Ascending aorta (tissue), 2 donors: Measurements from ENCODE around the gene C10orf90. TPM values are rescaled to one million over a fixed set of nuclear protein-coding genes. Genes with fewer than 3 reads are reported as not detected.

Source experiments
- DNase-seq, 2 donors: peaks; one replicate each; pipeline ENCODE4 v3.0.0-alpha.2; 2019; ENCODE audit warnings: low spot score in 2 of 2
- H3K27ac ChIP-seq, 2 donors: fragments of 200-600 bp; sonication (generic); one replicate each; pipeline ENCODE4 v1.5.1; 2016 to 2017; ENCODE audit warnings: mild to moderate bottlenecking in 1 of 2
- H3K27me3 ChIP-seq: fragments of 200-600 bp; sonication (generic); one replicate; pipeline ENCODE4 v1.5.1; 2017
- H3K36me3 ChIP-seq, 2 donors: fragments of 200-600 bp; sonication (generic); one replicate each; pipeline ENCODE4 v1.5.1; 2016
- H3K4me1 ChIP-seq, 2 donors: fragments of 200-600 bp; sonication (generic); one replicate each; pipeline ENCODE4 v1.5.1; 2016 to 2017; ENCODE audit warnings: mild to moderate bottlenecking in 1 of 2
- H3K4me3 ChIP-seq, 2 donors: fragments of 200-600 bp; sonication (generic); one replicate each; pipeline ENCODE4 v1.5.1; 2016 to 2017; ENCODE audit warnings: mild to moderate bottlenecking in 1 of 2
- H3K9me3 ChIP-seq, 2 donors: fragments of 200-600 bp; sonication (generic); one replicate each; pipeline ENCODE4 v1.5.1; 2016
- intact Hi-C: fragments of 100-400 bp; cut with DNase I; formaldehyde crosslinking; loops from one replicate; pipeline ENCODE4 v1.15.1; 2023
- total RNA-seq: library from RNA; depleted of rRNA; stranded (reverse); fragments of >200 nt; gene quantifications from one replicate; pipeline ENCODE4 v1.1.0, GENCODE V29; 2016
- TF ChIP-seq, protein P1 (sequence below), 3 experiments: fragments of 200-600 bp in 2 of 3; fragments of 450-650 bp in 1 of 3; sonication (generic) in 2 of 3; IDR thresholded peaks; one replicate each; pipeline ENCODE4 v1.5.1; 2016 to 2019; ENCODE audit warnings: antibody characterized with exemption in 3 of 3, mild to moderate bottlenecking in 1 of 3, moderate library complexity in 1 of 3

C10orf90 gene
- total RNA-seq, 1 donor from 2014 or later: not detected

GRCh38 chr10:126524526-126524925 is 146.0 kb downstream of the C10orf90 start:
- Histone ChIP-seq H3K4me1 (no peaks in the 10 kb centered on the region), H3K27me3 (no peaks in the 10 kb centered on the region), H3K36me3 (no peaks in the 10 kb centered on the region), H3K27ac (no peak overlapping the region), H3K9me3 (no peaks in the 10 kb centered on the region), H3K4me3 (no peak overlapping the region)
- TF ChIP-seq, protein P1, sequence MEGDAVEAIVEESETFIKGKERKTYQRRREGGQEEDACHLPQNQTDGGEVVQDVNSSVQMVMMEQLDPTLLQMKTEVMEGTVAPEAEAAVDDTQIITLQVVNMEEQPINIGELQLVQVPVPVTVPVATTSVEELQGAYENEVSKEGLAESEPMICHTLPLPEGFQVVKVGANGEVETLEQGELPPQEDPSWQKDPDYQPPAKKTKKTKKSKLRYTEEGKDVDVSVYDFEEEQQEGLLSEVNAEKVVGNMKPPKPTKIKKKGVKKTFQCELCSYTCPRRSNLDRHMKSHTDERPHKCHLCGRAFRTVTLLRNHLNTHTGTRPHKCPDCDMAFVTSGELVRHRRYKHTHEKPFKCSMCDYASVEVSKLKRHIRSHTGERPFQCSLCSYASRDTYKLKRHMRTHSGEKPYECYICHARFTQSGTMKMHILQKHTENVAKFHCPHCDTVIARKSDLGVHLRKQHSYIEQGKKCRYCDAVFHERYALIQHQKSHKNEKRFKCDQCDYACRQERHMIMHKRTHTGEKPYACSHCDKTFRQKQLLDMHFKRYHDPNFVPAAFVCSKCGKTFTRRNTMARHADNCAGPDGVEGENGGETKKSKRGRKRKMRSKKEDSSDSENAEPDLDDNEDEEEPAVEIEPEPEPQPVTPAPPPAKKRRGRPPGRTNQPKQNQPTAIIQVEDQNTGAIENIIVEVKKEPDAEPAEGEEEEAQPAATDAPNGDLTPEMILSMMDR (IDR thresholded peaks at IDR 0.05): no peak
- no peak for DNase-seq
- intact Hi-C loops: no loop called here

DNA sequence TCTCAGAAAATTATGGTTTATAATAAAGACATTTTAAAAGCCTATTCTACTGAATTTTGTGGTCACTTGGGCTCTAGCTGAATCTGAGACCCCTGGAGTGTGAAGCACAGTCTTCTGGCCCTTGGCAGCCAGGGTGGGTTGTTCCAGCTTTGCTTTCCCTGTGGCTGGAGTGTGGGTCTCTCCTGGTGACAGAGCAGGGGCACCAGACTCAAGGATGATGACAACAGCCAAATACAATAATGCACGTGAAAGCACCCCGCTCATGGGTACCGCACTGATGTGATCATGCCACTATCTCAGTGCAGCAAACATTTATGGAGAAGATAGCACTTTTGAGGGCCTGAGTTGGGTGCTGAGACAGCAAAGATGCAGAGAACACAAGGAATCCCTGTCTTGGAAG is 147.4 kb downstream of the C10orf90 start:
- TF ChIP-seq, protein P1 (IDR thresholded peaks at IDR 0.05): no peak
- H3K27me3 ChIP-seq: no peaks in the 10 kb centered on the region
- no peak for DNase-seq
- intact Hi-C loops: no loop called here
- H3K4me3 ChIP-seq: no peak overlapping the region
- no peak overlapping the region for H3K27ac ChIP-seq
- no peaks in the 10 kb centered on the region for H3K4me1 ChIP-seq
- no peaks in the 10 kb centered on the region for H3K36me3 ChIP-seq
- no peaks in the 10 kb centered on the region for H3K9me3 ChIP-seq

DNA sequence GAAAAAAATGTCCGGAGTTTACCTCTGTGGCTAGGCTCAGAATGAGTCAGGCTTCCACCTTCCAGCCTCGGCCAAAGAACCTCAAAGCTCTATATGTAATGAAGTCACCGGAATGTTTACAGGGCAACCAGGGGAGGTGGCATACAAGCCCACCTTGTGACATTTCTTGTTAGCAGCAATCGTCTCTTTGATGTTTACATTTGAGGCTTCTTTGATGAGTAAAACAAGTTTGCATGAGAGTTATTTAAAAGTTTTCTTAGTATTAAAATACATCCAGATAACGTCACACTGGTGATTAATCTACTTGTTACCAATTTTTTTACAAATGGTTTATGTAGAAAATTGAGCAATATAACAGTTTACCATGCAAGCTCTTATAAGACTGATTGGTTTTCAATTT is 149.1 kb downstream of the C10orf90 start:
- H3K27ac ChIP-seq: no peak overlapping the region
- H3K9me3 ChIP-seq: no peaks in the 10 kb centered on the region
- no peaks in the 10 kb centered on the region for H3K27me3 ChIP-seq
- intact Hi-C loops: no loop called here
- H3K4me1 ChIP-seq: no peaks in the 10 kb centered on the region
- H3K4me3 ChIP-seq: no peak overlapping the region
- H3K36me3 ChIP-seq: no peaks in the 10 kb centered on the region
- TF ChIP-seq, protein P1 (IDR thresholded peaks at IDR 0.05): no peak
- DNase-seq: no peak

GRCh38 chr10:126520751-126521317 is 149.7 kb downstream of the C10orf90 start:
- H3K36me3 ChIP-seq: no peaks in the 10 kb centered on the region
- no peak overlapping the region for H3K27ac ChIP-seq
- intact Hi-C loops: no loop called here

DNA sequence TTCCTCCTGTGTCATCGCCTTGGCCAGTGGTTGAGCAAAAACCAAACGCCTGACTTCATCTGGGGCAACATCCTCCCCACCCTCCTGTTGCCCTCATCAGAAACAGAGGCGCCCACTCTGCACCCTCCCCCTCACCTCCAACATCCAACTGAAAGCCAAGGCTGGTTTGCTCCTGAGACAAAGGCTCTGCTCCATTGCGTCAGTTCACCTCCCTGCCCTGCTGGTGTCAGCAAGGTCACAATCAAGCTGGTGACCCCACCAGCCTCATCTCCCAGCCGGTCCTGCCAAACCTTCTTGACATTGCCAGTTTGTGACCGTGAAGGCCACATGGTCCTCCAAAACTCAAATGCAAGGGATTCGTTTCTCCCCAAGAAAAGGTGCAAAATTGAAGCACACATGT is 150.5 kb downstream of the C10orf90 start:
- DNase-seq: no peak
- TF ChIP-seq, protein P1 (IDR thresholded peaks at IDR 0.05): no peak
- Histone ChIP-seq H3K4me1 (no peaks in the 10 kb centered on the region), H3K27me3 (no peaks in the 10 kb centered on the region), H3K9me3 (no peaks in the 10 kb centered on the region), H3K4me3 (no peak overlapping the region), H3K27ac (no peak overlapping the region), H3K36me3 (no peaks in the 10 kb centered on the region)
- intact Hi-C loops: no loop called here

More at GRCh38 chr10:126520751-126521317, 149.7 kb downstream of the C10orf90 start:
- Histone ChIP-seq H3K4me3 (no peak overlapping the region), H3K9me3 (no peaks in the 10 kb centered on the region), H3K4me1 (no peaks in the 10 kb centered on the region), H3K27me3 (no peaks in the 10 kb centered on the region)
- TF ChIP-seq, protein P1 (IDR thresholded peaks at IDR 0.05): no peak
- no peak for DNase-seq

- DNase-seq: no peak
- no peak overlapping the region for H3K27ac ChIP-seq
- no peaks in the 10 kb centered on the region for H3K36me3 ChIP-seq
- H3K27me3 ChIP-seq: no peaks in the 10 kb centered on the region
- no peaks in the 10 kb centered on the region for H3K4me1 ChIP-seq
- H3K4me3 ChIP-seq: no peak overlapping the region
- TF ChIP-seq, protein P1 (IDR thresholded peaks at IDR 0.05): no peak
- intact Hi-C loops: no loop called here
- H3K9me3 ChIP-seq: no peaks in the 10 kb centered on the region
Observed at GRCh38 chr10:126519185-126519584, 151.3 kb downstream of the C10orf90 start.
